Femur (tissue), 1 donor: ENCODE data around the gene UHMK1.
"Not testable (repeated sequence)": the region's sequence is repeated elsewhere in the genome, so short reads cannot be mapped to it uniquely, and the experiment has no call there.

Source experiments
- DNase-seq: peaks from one replicate; pipeline ENCODE4 v3.0.0-alpha.2; 2017

The UHMK1 gene

DNA sequence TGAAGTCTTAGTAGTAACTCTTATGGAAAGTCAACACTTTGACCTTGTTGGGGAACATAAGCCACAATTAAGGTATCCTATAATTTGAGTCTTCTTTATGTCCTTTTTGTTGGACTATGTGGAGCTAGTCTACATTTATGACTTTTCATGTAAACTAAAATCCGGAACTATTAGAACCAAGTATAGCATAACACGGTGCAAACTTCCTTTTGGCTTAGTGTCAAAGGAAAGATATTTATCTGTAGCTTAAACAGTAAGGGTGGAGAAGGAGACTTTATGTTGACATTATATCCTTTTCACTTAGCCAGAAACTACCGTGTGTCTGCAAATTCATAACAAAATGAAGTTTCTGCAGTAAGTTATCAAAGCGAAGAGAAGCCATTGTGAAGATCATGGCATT, 71.2 kb downstream of the UHMK1 start:
- DNase-seq = no peak

DNA sequence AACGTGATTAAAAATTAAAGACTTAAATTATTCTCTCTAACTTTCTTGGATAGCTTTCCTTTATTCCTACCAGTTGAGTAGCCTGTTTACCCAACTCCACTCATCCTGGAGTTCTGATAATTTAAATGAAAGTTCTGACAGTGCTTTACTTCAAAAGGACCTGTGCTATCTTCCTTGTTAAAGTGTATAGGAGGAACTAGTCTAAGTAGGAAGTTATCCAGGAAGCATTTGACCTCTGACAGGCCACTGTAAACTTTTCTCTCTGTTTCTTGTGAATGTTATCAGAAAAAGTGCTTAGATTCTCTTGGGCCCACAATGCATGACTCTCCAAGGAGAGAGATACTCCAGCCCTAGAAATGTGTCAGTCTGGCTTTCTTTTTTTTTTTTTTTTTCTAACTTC, 73.1 kb downstream of the UHMK1 start:
- no peak for DNase-seq

DNA sequence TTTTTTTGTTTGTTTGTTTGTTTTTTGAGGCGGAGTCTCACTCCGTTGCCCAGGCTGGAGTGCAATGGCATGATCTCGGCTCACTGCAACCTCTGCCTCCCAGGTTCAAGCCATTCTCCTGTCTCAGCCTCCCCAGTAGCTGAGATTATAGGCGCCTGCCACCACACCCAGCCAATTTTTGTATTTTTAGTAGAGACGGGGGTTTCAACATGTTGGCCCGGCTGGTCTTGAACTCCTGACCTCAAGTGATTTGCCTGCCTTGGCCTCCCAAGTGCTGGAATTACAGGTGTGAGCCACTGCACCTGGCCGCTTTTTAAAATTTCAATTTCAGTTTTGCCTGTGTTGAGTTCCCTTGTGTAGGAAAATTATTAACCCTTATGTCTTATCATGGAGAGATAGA, 73.5 kb downstream of the UHMK1 start:
- not testable (repeated sequence) for DNase-seq

DNA sequence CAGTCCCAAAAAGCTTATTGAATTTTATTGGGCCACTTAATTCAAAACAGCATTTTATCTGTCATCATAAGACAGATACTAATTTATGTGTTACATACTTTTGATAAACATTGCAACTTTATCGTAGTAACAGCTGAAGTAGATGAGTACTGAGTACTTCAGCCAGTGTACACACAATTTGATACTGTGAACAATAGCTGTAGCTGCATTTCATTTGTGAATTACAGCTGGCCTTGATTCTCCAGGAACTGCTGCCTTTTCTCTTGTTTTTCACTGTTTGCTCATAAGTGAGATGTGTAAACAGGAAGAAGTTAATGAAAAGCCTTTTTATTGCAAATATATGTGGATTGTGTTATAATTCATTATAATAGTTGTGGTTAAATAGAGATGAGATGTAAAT, 74.1 kb downstream of the UHMK1 start:
- DNase-seq = no peak

DNA sequence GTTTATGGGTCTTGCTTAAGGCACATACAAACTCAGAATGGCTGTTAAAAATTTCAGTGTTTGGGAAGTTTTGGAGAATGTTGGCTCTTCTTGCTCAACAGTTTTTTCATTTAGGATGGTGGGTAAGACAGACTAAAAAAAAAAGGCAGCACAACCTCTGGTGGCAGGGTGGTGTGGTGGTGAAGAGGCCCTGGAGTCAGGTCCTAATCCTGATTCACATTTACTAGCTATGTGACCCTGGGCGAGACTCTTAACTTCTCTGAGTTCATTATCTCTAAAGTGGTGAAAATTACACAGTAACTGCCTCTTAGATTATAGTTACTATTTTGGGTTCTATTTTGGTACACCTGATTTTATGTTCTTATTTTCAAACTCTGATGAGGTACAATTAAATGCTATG, 75.5 kb downstream of the UHMK1 start:
- DNase-seq = no peak

DNA sequence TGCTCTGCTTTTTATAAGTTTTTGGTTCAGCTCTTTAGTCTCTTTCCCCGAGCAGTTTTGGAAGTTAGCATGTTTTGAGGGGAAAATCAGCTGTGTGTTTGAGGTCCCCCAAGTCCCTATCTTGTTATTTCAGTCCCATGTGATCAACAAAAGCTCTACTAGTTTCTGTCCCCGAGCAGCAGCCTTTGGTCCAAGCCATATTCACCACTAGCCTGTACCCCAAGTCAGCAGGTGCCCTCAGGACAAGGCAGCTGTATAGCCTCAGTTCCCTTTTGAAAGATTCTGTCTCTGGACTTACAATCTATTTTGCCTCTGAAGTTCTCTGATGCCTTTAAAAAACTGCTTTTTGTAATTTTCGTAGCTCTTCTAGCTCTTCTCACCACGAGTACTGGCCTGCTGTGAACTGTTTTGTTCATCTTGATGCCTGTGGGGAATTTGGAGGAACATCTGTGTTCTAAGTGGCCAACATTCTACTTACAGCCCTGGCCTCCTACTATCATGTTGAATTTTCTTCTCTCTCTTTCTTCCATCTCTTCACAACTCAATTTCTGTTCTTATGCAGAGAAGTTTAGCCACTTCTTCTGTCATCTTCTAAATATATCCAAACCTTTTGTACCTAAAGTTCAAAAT, 80.6 kb downstream of the UHMK1 start:
- DNase-seq = no peak

DNA sequence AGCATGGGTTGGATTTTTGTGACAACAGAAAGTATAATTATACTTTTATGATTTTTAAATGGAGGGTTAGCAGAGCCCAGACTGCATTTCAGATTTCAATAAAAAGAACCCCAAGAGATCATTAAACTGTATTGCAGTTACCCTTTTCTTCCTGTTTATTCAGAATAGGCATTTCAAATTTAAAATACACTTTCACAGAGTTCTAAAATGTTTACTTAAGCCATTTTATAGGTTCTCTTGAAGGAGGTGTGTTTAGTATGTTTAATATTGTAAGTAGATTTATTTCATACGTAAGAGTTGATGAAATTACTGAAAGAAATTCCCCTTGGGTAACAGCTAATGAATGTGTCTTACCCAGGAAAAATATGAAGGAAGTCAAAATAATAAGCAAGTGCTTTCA, 81.3 kb downstream of the UHMK1 start:
- DNase-seq = no peak
